ENCODE data around the gene CACNA2D1.

CACNA2D1 gene

DNA sequence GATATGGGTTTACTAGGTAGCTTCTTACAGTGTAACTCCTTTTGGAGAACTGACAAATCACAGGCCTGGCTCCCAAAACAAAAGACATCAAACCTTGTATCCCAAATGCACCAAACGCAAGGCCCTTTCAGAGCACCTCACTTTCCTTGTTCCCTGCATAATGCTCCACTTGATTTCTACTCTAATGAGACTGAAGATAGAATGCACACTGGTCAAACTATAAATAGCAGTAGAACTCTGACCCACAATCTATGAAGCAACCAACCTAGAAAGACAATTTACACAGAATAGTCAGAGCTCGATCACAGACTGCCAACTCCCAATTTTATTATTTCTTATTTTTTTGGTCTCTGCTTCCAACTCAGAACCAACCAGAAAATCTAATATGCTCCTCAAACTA lies 214.4 kb downstream of the CACNA2D1 start:
- DNase-seq (ENCODE audit: low read depth): no peak

GRCh38 chr7:82226191-82226590 lies 217.4 kb downstream of the CACNA2D1 start:
- DNase-seq (ENCODE audit: low read depth): no peak

DNA sequence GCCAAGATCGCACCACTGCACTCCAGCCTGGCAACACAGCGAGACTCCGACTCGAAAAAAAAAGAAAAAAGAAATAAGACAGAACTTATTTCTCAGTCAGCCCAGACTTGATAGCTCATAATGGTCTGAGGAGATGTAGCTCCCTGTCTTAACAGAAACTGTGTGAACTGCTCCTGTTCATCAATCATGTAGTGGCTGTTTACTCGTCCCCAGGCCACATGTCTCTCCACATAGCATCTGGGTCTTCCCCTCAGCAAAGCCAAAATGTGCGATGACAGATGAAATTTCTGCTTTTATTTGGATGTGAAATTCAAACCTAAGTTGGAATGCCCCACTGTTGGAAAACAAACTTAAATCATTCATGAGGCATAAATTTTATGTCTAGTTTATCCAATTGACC lies 219.0 kb downstream of the CACNA2D1 start:
- no peak for DNase-seq (ENCODE audit: low read depth)

DNA sequence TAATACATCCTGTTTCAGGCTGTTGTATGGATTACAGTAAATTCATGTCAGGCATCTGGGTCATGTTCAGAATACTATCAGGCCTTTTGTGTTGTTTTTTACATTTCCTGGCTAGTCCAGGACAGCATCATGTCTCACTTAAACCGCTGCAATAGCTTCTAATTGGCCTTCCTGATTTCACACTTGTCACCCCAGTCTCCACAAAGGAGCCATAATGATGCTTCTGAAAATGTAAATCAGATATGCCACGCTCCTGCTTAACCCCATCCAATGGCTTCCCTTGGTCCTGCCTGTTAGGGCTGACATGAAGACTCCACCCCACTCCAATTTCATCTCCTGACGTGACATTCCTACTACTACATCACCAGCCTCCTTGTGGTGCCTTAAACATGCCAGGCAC lies 220.0 kb downstream of the CACNA2D1 start:
- DNase-seq (ENCODE audit: low read depth): no peak

DNA sequence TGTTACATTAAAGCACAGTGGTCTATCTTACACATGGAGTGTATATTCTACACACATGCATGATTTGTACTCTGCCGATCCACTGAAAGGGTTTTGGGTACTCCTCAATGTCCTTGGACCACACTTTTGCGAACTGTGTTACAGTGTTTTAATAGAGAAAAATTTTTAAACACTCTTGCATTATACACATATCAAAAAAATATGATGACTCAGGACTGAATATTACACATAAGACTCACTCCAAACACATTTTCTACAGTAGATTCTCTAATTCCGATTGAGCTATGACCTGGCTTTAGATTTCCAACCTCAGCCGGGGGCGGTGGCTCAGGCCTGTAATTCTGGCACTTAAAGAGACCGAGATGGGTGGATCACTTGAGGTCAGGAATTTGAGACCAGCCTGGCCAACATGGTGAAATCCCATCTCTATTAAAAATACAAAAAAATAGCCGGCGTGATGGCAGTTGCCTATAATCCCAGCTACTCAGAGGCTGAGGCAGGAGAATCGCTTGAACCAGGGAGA lies 222.4 kb downstream of the CACNA2D1 start:
- DNase-seq (ENCODE audit: low read depth): no peak

- no peak for DNase-seq (ENCODE audit: low read depth)
These were observed 231.1 kb downstream of the CACNA2D1 start for GRCh38 chr7:82212466-82212865.

GRCh38 chr7:82211333-82211732 lies 232.2 kb downstream of the CACNA2D1 start:
- DNase-seq (ENCODE audit: low read depth): no peak

DNA sequence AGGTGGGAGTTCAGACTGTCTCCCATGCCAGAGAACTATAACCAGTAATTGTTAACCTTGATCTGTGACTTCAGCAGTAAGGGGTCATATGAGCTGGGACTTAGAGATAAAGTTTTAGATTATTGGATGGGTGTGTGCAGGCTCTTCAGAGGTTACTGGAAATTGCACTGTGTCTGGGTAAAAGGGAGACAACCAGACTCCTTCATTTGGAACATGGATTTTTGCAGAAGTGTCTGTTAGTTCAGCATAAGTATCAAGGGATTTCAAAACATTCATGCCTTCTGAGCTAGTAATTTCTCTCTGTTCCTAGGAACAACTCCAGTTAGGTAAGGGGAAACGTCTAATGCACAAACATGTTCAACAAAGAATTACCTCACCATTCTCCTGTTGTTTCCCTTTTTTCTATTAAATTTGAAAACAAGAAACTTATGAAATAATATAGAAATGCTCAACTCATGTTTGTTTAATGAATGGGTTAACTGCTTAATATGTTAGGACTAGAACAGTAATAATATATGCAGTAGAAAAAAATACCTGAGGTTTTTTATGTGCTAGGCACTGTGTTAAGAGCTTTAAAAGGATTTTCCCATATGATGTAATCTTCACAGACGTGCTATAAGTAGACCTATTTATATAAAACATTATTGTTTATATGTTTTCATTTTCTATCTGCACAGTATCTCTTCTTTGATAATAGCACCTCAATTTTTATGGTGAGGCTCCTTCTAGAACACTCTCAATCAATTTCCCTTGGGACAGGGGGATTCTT lies 233.0 kb downstream of the CACNA2D1 start:
- DNase-seq (ENCODE audit: low read depth): no peak

- no peak for DNase-seq (ENCODE audit: low read depth)
These were observed 234.3 kb downstream of the CACNA2D1 start for GRCh38 chr7:82209179-82209747.

GRCh38 chr7:82204694-82205093 lies 238.9 kb downstream of the CACNA2D1 start:
- DNase-seq (ENCODE audit: low read depth): no peak

- no peak for DNase-seq (ENCODE audit: low read depth)
These were observed 240.6 kb downstream of the CACNA2D1 start for GRCh38 chr7:82202965-82203364.

- DNase-seq (ENCODE audit: low read depth): no peak
These were observed 241.5 kb downstream of the CACNA2D1 start for GRCh38 chr7:82202107-82202506.

- no peak for DNase-seq (ENCODE audit: low read depth)
These were observed 243.0 kb downstream of the CACNA2D1 start for GRCh38 chr7:82200601-82201000.

DNA sequence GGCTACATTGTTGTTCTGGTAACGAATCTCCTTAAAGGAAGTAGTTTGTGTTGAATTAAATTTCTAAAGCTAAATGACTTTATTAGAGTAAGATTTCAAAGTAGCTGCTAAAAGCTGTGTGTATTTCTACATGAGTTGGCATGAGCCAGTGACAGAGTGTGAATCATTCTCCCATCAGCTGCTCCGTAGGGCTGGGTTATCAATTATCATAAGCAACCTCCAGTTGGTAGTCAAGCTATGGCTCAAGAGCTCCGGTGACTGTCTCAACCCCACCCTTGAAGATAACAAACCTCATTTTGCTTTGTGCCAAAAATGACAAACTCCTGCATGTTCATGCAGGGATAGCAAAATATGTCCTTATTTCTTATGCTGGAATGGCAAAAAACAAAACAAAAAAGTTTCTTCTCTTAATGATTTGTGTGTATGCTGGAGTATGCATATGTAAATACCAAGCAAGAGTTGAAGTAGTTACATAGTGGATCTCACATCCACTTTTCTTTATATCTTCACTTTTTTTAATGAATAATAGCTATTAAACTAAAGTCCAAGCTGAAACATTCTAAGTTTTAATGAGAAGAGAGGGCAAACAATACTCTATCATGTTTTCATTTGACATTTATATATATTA lies 249.4 kb downstream of the CACNA2D1 start:
- no peak for DNase-seq (ENCODE audit: low read depth)

GRCh38 chr7:82188636-82189035 lies 254.9 kb downstream of the CACNA2D1 start:
- no peak for DNase-seq (ENCODE audit: low read depth)

GRCh38 chr7:82185443-82185842 lies 258.1 kb downstream of the CACNA2D1 start:
- DNase-seq (ENCODE audit: low read depth): no peak

GRCh38 chr7:82183634-82184033 lies 259.9 kb downstream of the CACNA2D1 start:
- DNase-seq (ENCODE audit: low read depth): no peak

GRCh38 chr7:82179311-82179710 lies 264.3 kb downstream of the CACNA2D1 start:
- DNase-seq (ENCODE audit: low read depth): no peak

GRCh38 chr7:82175319-82175718 lies 268.3 kb downstream of the CACNA2D1 start:
- DNase-seq (ENCODE audit: low read depth): no peak

GRCh38 chr7:82173400-82174021 lies 270.1 kb downstream of the CACNA2D1 start:
- no peak for DNase-seq (ENCODE audit: low read depth)

GRCh38 chr7:82172881-82173280 lies 270.7 kb downstream of the CACNA2D1 start:
- no peak for DNase-seq (ENCODE audit: low read depth)

GRCh38 chr7:82172017-82172416 lies 271.6 kb downstream of the CACNA2D1 start:
- DNase-seq (ENCODE audit: low read depth): no peak

All from T follicular helper cell (primary cell).